HCT116 (cell line): ENCODE results near the gene SC5D. TPM values are rescaled to one million over a fixed set of nuclear protein-coding genes. Genes with fewer than 3 reads are reported as not detected.

Source experiments
- ATAC-seq: fragments of 200-7000 bp; cut with Tn5 transposase; 2 replicates; pipeline ENCODE4 v1.9.1; 2020; ENCODE audit warnings: mild to moderate bottlenecking, moderate library complexity
- BruUV-seq: library from RNA; stranded (reverse); fragments of 400-500 nt; replicated peaks from 2 replicates; lab custom pipeline; 2021; lab: Mats Ljungman, UMichigan
- CTCF ChIA-PET: fragments of 300-600 bp; sonication (Branson Sonifier 250); formaldehyde crosslinking; loops from one replicate; lab custom pipeline; 2021; ENCODE audit warnings: antibody characterized with exemption; lab: Charles Lee
- POLR2A ChIA-PET: fragments of 300-600, 350-600 bp; sonication (Branson Sonifier 250); formaldehyde crosslinking; loops from one replicate; lab custom pipeline; 2021; ENCODE audit warnings: antibody characterized with exemption; lab: Charles Lee
- RAD21 ChIA-PET, 2 experiments: fragments of 300-600 bp; sonication (Branson Sonifier 250); formaldehyde crosslinking; loops; one replicate each; lab custom pipeline; 2023; ENCODE audit warnings: low total read pairs in 2 of 2; ENCODE audit not compliant: uncharacterized antibody in 2 of 2, unreplicated experiment in 2 of 2, low non-redundant PET in 1 of 2; lab: Charles Lee
- DNase-seq: peaks from one replicate; pipeline ENCODE4 v3.0.0-alpha.2; 2010; ENCODE audit warnings: low read depth, low spot score
- H2AFZ ChIP-seq: fragments of 200-600 bp; shearing (Covaris generic), sonication (generic); 2 replicates; pipeline ENCODE4 v1.6.1; 2017; ENCODE audit warnings: low read depth, mixed run types, mixed read lengths, antibody characterized with exemption, low read length; ENCODE audit not compliant: poor library complexity, severe bottlenecking
- H3K27ac ChIP-seq: 2 replicates; pipeline ENCODE4 v1.5.1; 2012; ENCODE audit warnings: low read depth, low read length
- H3K27me3 ChIP-seq: fragments of 200-600 bp; sonication (generic); 2 replicates; pipeline ENCODE4 v1.6.1; 2016; ENCODE audit warnings: mixed run types, low read length, mixed read lengths; ENCODE audit not compliant: insufficient read depth
- H3K36me3 ChIP-seq, 2 experiments: fragments of 200-500 bp in 1 of 2; fragments of 200-600 bp in 1 of 2; sonication (Bioruptor generic) in 1 of 2; sonication (generic) in 1 of 2; 2 replicates each; pipeline versions ENCODE4 v1.5.1 to v1.6.1; 2014 to 2016; ENCODE audit warnings: low read length in 2 of 2, inconsistent platforms in 1 of 2, mixed read lengths in 1 of 2, mixed run types in 1 of 2; ENCODE audit not compliant: insufficient read depth in 2 of 2, control insufficient read depth in 1 of 2
- H3K4me1 ChIP-seq, 2 experiments: fragments of 200-600 bp in 1 of 2; sonication (generic) in 1 of 2; 2 replicates each; pipeline versions ENCODE4 v1.5.1 to v1.6.1; 2012 to 2017; ENCODE audit warnings: low read length in 2 of 2, inconsistent platforms in 1 of 2, mild to moderate bottlenecking in 1 of 2, mixed read lengths in 1 of 2, mixed run types in 1 of 2, moderate library complexity in 1 of 2; ENCODE audit not compliant: insufficient read depth in 2 of 2, control insufficient read depth in 1 of 2
- H3K4me2 ChIP-seq: fragments of 200-600 bp; sonication (generic); 2 replicates; pipeline ENCODE4 v1.6.1; 2017; ENCODE audit warnings: mixed run types, low read length, mixed read lengths
- H3K4me3 ChIP-seq, 2 experiments: fragments of 200-600 bp in 1 of 2; sonication (generic) in 1 of 2; replicated peaks in 1 of 2; 2 replicates each; pipeline ENCODE4 v1.5.1; 2011 to 2016; ENCODE audit warnings: low read length in 2 of 2, control low read depth in 1 of 2, low read depth in 1 of 2, mild to moderate bottlenecking in 1 of 2, mixed read lengths in 1 of 2, mixed run types in 1 of 2
- H3K79me2 ChIP-seq: fragments of 200-600 bp; sonication (generic); 2 replicates; pipeline ENCODE4 v1.6.1; 2017; ENCODE audit warnings: mild to moderate bottlenecking, mixed run types, low read length, moderate library complexity, mixed read lengths; ENCODE audit not compliant: insufficient read depth
- H3K9ac ChIP-seq: fragments of 200-600 bp; sonication (generic); 2 replicates; pipeline ENCODE4 v1.6.1; 2016; ENCODE audit warnings: low read length, mixed read lengths
- H3K9me2 ChIP-seq: fragments of 200-600 bp; sonication (generic), shearing (Covaris generic); 2 replicates; pipeline ENCODE4 v1.6.1; 2017; ENCODE audit warnings: mixed run types, mild to moderate bottlenecking, moderate library complexity; ENCODE audit not compliant: insufficient read depth
- H3K9me3 ChIP-seq, 2 experiments: fragments of 200-500 bp in 1 of 2; fragments of 200-600 bp in 1 of 2; sonication (Bioruptor generic) in 1 of 2; sonication (generic) in 1 of 2; 2 replicates each; pipeline ENCODE4 v1.6.1; 2014 to 2017; ENCODE audit warnings: low read length in 2 of 2, mixed read lengths in 2 of 2, inconsistent platforms in 1 of 2, low read depth in 1 of 2, mild to moderate bottlenecking in 1 of 2, mixed run types in 1 of 2, moderate library complexity in 1 of 2; ENCODE audit not compliant: control insufficient read depth in 1 of 2, insufficient read depth in 1 of 2
- H4K20me1 ChIP-seq: fragments of 200-600 bp; sonication (generic), shearing (Covaris generic); 2 replicates; pipeline ENCODE4 v1.6.1; 2017; ENCODE audit warnings: mixed run types, mild to moderate bottlenecking, moderate library complexity; ENCODE audit not compliant: insufficient read depth
- ATF3 ChIP-seq: IDR thresholded peaks from 2 replicates; pipeline ENCODE4 v1.6.1; 2012
- CEBPB ChIP-seq: IDR thresholded peaks from 2 replicates; pipeline ENCODE4 v1.6.1; 2012; ENCODE audit warnings: low read depth
- EGR1 ChIP-seq: IDR thresholded peaks from 2 replicates; pipeline ENCODE4 v1.6.1; 2012; ENCODE audit warnings: low read depth
- ELF1 ChIP-seq: IDR thresholded peaks from 2 replicates; pipeline ENCODE4 v1.6.1; 2012; ENCODE audit warnings: low read depth, borderline replicate concordance
- EZH2phosphoT487 ChIP-seq: fragments of 200-600 bp; IDR thresholded peaks from 2 replicates; pipeline ENCODE4 v1.6.1; 2018; ENCODE audit warnings: antibody characterized with exemption, borderline replicate concordance
- FOSL1 ChIP-seq: IDR thresholded peaks from 2 replicates; pipeline ENCODE4 v1.6.1; 2012; ENCODE audit warnings: low read depth
- POLR2AphosphoS5 ChIP-seq: IDR thresholded peaks from 2 replicates; pipeline ENCODE4 v1.6.1; 2011; ENCODE audit warnings: mild to moderate bottlenecking, low read depth, low read length, moderate library complexity
- RAD21 ChIP-seq: IDR thresholded peaks from 2 replicates; pipeline ENCODE4 v1.6.1; 2012; ENCODE audit warnings: low read depth, mild to moderate bottlenecking
- SIN3A ChIP-seq: IDR thresholded peaks from 2 replicates; pipeline ENCODE4 v1.6.1; 2012; ENCODE audit warnings: low read depth
- SRF ChIP-seq: IDR thresholded peaks from 2 replicates; pipeline ENCODE4 v1.6.1; 2012; ENCODE audit warnings: low read depth
- TCF7L2 ChIP-seq: IDR thresholded peaks from 2 replicates; pipeline ENCODE4 v1.7.0; 2011; ENCODE audit warnings: borderline replicate concordance, inconsistent platforms; ENCODE audit not compliant: insufficient read depth, insufficient read length; ENCODE audit errors: extremely low read depth
- ZFX ChIP-seq: fragments of 450-650 bp; IDR thresholded peaks from 2 replicates; pipeline ENCODE4 v1.6.1; 2017
- ZNF274 ChIP-seq: fragments of 200-500 bp; sonication (Bioruptor generic); IDR thresholded peaks from 2 replicates; pipeline ENCODE4 v1.6.1; 2014; ENCODE audit warnings: mild to moderate bottlenecking, low read depth, low read length, inconsistent platforms
- intact Hi-C: fragments of 100-400 bp; cut with micrococcal nuclease; formaldehyde crosslinking; loops from 2 replicates; pipeline ENCODE4 v1.10.0; 2022
- total RNA-seq: library from RNA; stranded (reverse); gene quantifications from one replicate; pipeline ENCODE4 v1.2.1, GENCODE V29; 2021; ENCODE audit not compliant: unreplicated experiment
- TF ChIP-seq, protein P1 (sequence below): IDR thresholded peaks from 2 replicates; pipeline ENCODE4 v1.6.1; 2011; ENCODE audit warnings: mild to moderate bottlenecking, low read length, moderate library complexity; ENCODE audit not compliant: insufficient replicate concordance; ENCODE audit errors: extremely low read depth

SC5D gene
- total RNA-seq, 1 experiment from 2014 or later = 24.1 TPM

- no peaks in the 10 kb centered on the region for H3K9me2 ChIP-seq
- DNase-seq = no peak
- peaks cover 49% of the 10 kb centered on the region for H3K27me3 ChIP-seq
- H3K9ac ChIP-seq = no peak overlapping the region
- intact Hi-C loops = no loop called here
- H2AFZ ChIP-seq = no peak overlapping the region
- no peak for ATAC-seq
- ChIA-PET RAD21 (no interaction called here), POLR2A (no interaction called here), CTCF (no interaction called here)
- no peaks in the 10 kb centered on the region for H3K36me3 ChIP-seq
- BruUV-seq = no TSS peak
- no peak overlapping the region for H3K4me2 ChIP-seq
- H3K4me3 ChIP-seq = no peak overlapping the region
- no peaks in the 10 kb centered on the region for H3K4me1 ChIP-seq
- no peak overlapping the region for H3K27ac ChIP-seq
- no peak for TF ChIP-seq EZH2phosphoT487
- TF ChIP-seq POLR2AphosphoS5 = no peak
- TF ChIP-seq, protein P1, sequence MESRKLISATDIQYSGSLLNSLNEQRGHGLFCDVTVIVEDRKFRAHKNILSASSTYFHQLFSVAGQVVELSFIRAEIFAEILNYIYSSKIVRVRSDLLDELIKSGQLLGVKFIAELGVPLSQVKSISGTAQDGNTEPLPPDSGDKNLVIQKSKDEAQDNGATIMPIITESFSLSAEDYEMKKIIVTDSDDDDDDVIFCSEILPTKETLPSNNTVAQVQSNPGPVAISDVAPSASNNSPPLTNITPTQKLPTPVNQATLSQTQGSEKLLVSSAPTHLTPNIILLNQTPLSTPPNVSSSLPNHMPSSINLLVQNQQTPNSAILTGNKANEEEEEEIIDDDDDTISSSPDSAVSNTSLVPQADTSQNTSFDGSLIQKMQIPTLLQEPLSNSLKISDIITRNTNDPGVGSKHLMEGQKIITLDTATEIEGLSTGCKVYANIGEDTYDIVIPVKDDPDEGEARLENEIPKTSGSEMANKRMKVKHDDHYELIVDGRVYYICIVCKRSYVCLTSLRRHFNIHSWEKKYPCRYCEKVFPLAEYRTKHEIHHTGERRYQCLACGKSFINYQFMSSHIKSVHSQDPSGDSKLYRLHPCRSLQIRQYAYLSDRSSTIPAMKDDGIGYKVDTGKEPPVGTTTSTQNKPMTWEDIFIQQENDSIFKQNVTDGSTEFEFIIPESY = no peak
- no peak for TF ChIP-seq EGR1
- no peak for TF ChIP-seq ATF3
- TF ChIP-seq ZNF274 = no peak
- no peak for TF ChIP-seq SRF
- no peak for TF ChIP-seq RAD21
- TF ChIP-seq SIN3A = no peak
- no peak for TF ChIP-seq CEBPB
- no peak for TF ChIP-seq FOSL1
- TF ChIP-seq ZFX = no peak
- TF ChIP-seq ELF1 = no peak
- no peak for TF ChIP-seq TCF7L2
- TF ChIP-seq, all 23 proteins: peak for 0
- H4K20me1 ChIP-seq = no peaks in the 10 kb centered on the region
- no peaks in the 10 kb centered on the region for H3K9me3 ChIP-seq
- no peaks in the 10 kb centered on the region for H3K79me2 ChIP-seq
These were observed 22.4 kb upstream of the SC5D start for GRCh38 chr11:121270001-121270678.
